ENCODE data around the gene PGAP1.
"Not testable (repeated sequence)": the region's sequence is repeated elsewhere in the genome, so short reads cannot be mapped to it uniquely, and the experiment has no call there.

PGAP1 gene

DNA sequence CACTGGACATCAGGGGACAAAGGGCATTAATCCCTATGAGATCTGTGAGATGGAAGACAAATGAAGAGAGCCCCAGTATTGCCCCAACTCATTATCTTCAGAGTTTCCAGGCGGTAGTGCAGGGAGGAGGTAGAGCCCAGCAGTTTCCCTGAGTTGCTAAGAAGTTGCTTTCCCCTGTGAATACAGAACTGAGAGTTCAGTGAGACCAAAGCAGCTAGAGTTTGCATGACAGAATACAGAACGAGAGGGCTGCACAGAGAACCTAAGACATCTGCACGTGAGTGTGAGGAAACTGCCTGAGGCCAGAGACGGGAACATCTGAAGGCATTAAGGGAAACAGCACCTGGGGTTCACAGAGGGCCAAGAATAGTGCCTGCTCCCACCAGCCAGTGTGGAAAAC is 18.1 kb upstream of the PGAP1 start:
- DNase-seq: no peak

DNA sequence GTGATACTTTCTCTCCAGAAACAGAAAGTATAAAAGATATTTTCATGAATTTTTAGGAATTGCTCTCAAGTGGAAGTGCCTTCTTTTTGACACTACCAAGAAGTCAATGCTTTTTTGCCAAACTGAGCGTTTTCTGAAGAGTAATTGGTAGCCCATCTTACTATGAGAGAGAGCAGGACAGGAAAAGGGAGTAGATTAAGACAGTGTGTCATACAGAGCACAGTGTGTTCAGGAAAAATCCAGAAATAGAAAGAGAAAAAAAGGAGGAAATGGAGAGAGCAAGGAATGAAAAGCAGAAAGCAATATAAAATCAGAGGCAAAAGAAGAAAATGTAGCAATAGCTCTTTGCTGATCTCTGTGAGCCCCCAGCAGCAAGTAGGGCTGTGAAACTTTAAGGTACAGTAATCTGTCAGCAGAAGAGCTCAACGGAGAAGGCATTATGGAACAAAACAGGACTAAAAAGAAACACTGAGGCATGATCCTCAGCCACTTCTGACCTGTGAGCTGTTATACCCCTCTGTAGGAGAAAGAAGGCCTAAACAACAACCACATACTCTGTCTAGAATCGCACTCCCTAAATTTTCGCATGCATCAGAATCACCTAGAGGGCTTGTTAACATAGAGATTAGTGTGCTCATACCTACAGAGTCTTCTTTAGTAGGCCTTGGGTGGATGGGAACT is 15.0 kb upstream of the PGAP1 start:
- no peak for DNase-seq

DNA sequence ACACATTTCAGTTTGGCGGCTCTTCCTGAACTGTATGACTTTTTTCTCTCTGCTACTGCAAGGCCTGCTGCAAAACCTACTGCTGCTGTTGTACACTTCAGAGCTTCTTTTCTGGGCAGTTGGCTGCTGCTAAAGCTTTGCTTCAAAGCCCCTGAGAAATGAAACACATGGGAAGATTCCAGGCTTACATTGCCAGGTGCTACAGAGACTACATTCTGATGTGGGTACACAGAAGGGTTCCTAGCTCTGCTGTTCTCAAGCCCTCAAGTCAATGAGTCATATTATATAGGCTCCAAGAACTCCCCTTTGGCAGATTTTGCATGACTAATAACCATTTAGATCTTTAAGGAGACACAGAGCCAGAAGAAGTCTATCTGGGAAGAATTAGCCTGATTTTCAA is 12.9 kb upstream of the PGAP1 start:
- DNase-seq: no peak

DNA sequence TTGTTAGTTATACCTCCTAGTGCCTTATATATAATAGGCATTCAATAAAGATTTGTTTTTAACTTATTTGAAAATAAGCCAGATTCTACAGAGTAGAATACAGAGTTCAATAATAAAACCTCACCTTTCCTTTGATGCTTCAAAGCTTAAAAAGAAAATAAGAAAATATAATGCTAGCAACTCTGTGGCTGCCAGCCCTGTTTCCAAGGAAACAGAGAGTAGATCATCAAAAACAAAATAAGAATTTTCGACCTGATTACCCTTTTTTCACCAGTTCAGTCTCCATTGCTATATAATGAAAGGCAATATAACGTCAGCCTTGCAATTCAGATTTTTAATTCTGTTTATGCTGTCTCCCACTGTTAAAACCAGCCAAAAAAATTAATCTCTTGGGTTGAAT is 8.9 kb upstream of the PGAP1 start:
- no peak for DNase-seq

DNA sequence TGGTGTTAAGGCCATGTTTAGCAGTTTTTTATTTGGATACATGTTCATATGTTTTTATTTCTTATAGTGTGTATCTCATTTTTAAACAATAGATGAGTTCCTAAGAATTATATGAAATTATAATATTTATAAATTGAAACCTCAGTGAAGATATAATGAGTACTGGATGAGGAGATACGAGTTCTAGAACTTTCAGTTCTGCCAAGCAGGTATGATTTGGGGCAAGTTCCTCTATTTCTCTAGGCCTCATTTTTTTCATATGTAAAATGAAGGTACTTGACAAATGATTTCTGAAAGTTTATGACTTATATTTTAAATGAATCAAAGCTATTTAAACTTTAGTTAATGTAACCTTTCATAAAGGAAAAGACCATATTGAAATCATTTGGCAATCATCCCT is 8.2 kb upstream of the PGAP1 start:
- DNase-seq: no peak

DNA sequence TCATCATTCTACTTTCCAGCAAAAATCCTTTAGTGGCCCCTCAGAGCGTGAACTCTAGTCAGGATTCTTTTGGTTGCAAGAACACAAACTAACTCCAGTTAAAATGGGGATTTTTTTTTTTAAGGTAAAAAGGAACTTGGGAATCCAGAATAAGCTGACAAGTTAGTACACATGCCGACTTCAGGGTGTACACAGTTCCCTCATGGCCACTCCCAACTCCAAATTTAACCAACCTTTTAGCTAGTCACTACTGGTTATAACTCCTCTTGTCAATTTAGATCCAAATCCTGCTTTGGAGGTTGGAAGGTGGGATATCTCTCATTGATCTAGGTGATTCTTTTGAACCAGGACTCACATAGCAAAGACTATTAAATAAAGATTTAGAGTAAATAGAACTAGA is 5.0 kb upstream of the PGAP1 start:
- DNase-seq: no peak

DNA sequence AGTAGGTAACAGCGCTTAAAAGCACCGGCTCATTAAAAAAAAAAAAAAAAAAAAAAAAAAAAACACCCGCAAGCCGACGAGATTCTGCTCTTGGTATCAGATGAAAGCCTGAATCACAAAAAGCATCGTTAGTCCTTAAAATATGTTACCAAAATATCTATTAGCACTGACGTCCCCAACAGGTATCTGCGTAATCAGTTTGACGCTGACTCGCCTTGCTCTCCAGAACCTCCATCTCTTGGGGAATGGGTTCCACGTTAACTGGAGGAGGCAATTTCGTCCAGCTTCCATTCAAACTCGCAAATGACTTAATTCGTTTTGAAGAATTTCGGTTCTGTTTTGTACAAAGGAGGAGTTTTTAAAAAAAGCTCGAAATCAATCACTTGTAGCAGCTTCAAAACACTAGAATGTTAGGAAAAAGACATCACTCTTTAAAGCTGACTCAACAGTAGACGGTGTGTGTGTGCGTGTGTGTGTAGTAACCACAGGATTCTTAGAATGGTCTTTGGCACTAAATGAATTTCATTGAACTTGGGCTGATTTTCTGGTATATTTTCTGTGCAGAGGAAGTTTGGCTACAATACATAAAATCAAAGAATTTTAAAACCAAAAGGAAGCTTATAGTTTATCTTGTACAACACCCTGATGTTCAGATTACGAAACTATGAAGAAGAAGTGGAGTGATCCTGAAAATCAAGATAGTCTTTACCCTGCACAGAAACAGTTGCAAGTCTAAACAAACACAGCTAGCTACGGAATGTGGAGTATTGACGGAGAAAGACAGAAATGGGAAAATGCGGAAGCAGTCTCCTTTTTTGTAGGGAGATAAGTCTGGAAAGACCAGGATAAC is 1.1 kb upstream of the PGAP1 start:
- DNase-seq: peak; percentile 63

DNA sequence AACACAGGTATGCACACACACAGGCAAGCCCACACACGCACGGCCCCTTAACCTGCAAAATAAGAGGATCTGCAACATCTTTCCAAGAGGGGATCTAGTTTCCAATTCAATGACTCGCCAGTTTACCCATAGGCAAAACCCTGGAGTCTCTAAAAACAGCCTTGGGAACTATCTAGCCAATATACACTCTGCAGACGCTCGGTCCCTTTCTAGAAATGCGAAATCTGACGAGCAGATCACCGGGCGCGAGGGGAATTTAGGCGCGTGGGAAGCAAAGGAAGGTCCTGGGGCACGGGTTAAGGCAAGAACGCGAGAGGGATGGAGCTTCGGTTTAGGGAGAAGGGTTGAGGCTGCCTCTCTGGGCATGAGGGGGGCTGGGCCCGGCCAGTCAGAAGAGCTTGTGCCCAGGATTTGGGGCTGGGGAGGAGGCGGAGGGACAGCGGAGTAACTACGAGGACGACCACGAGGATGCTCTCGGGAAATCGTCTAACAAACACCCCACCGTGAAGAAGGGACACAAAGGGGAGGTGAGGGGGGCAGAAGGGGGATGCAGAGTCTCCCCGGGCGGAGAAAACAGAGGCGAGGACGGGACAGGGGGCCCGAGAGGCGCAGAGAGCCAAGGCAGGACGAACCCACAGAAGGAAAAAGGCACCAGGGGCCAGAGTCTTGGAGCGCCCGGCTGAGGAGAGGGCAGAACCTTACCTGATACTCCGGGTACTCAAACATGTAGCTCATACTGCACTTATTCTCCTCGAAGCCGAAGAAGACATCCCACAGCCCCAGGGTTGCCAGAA is 542 bp downstream of the PGAP1 start:
- peak; percentile 35 for DNase-seq

DNA sequence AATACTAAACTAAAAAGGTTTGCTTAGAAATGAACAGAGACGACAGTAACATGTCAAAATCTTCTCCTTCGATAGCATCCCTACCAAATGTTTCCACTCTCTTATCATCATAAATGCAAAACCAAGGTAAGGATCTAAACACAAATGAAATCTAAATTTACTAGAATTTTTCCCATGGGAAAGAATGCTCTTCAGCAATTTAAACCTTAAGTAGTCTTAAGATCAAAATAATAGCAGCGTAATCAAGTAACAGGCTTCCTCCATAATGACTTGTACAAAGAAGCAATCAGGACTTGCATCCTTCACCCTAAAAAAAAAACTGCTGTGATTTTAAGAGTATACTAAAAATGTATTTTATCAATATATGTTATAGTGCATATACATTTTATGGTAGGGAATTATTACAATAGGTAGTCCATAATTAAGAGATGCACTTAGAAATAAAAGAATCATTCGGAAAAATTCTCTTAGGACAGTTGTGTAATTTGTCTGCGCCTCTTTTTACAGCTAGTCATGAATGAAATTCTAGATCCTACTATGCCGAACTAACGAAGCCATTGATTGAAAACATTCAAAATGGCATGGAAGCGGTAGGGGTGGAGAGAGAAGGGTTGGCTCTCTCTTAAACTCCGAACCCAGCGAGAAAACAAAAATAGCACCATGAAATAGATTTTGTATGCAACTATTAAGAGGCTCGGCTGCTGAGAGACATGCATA is 1.3 kb downstream of the PGAP1 start:
- no peak for DNase-seq

DNA sequence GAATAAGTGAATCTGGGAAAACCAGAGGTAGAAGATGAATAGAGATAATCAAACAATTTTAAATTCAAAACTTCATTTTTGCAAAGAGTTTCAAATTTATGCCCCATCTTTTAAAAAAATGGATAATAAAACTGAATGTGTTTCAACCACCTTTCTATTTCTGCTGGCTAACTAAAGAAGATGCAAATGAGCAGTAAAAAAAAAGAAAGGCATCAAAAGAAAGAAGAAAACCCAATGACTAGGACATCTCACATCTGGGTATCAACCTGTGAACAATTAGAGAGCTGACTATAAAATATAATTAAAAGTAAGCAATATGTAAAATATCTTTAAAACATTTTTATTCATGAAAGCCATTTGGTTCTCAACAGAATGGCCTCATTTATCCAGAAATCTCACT is 2.5 kb downstream of the PGAP1 start:
- no peak for DNase-seq

DNA sequence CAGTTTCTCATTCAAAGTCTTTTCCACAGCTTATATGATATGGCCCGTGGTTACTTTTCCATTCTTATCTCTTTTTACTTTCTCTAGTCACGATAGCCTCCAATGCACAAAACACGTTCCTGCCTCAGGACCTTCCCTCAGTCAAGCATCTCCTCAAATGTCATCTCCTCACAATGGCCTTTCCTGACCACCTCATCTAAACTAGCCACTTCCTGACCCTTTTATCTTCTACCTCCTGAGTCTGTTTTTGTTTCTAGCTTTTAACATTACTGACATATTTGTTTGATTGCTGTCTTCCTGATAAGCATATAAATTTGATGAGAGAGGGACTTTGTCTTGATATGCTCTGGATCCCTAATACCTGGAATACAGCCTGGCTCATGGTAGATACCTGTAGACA is 7.6 kb downstream of the PGAP1 start:
- no peak for DNase-seq

DNA sequence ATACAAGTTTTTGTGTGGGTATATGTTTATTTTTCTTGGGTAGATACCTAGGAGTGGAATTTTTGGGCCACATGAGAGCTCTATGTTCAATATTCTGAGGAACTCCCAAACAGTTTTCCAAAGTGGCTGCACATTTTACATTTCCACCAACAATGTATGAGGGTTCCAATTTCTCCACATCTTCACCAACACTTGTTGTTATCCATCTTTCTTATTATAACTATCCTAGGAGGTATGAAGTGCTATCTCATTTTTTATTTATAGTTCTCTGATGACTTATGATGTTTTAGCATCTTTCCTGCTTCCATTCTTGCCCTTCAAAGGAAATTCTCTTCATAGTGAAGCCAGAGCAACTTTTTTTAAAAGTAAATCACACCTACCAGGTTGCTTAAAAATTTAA is 8.7 kb downstream of the PGAP1 start:
- DNase-seq: no peak

DNA sequence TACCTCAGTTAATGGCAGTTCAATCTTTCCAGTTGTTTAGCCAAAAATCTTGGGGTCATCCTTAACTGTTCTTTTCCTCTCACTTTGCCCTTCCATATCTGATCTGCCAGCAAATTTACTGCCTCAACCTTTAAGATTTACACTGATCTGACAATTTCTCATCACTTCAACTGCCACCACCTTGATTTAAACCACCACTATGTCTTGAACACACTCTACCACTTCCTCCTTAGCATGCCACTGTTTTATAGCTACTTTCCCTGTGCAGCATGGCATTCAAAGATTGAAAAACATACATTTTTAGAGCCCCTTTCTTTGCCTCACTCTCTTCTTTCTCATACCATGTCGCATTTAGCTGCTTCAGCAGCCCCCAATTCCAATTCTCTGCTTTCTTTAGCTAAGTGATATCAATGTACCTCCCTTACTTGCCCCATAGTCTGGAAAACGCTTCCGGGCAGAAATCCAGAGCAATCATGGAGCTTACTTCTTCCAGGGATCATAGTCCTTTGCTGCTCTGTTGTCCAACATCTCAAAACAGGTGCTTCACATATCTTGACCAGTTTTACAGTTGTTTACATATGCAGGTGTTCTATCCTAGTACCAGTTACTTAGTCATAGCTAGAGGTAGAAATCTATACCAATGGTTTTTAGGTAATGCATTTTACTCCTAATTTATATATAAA is 10.9 kb downstream of the PGAP1 start:
- DNase-seq: peak; percentile 3

DNA sequence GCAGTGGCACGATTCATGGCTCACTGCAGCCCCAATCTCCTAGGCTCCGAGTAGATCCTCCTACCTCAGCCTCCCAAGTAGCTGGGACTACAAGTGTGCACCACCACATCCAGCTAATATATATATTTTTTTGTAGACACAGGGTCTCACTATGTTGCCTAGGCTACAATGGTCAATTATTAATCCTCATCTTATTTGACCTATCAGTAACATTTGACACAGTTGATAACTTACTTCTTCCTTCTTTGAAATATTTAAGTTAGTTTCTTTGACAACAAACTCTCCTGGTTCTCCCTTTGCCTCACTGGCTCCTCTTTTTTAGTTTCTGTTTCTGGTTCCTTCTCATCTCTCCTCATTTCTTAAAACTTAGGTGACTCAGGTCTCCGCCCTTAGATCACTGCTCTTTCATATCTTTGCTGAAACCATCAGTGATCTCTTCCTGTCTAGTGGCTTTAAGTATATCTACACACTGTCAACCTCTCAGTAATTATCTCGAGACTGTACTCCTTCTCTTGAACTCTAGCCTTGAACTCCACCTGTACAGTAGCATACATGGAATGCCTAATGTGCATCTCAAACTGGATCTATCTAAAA is 11.5 kb downstream of the PGAP1 start:
- DNase-seq: peak; percentile 38

DNA sequence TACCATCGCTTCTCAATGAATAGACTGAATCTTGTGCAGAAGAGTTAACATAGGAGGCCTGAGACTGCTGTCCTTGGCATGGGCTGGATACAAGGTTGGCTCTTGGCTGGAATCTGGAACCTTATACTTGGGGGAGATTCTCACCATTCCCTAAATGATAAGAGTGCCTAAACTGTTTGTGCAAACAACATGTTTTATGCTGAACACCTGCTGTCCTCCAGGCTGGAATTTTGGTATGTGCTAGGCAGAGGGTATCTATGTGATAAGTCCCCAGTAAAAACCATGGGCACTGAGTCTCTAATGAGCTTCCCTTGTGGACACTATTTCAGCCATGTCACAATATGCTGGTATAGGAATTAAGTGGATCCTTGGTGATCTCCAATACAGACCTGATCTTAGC is 12.8 kb downstream of the PGAP1 start:
- DNase-seq: no peak

DNA sequence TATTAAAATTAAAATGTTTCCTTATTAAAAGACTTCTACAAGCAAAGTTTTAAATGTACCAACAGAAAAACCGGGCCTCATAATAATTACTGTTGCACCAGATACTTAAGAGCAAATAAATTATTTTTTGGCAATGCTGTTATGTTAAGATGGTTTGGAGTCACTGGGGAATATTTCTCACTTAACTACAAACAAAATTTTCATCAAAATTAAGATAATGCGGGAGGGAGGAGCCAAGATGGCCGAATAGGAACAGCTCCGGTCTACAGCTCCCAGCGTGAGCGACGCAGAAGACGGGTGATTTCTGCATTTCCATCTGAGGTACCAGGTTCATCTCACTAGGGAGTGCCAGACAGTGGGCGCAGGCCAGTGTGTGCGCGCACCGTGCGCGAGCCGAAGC is 21.1 kb downstream of the PGAP1 start:
- DNase-seq: not testable (repeated sequence)

DNA sequence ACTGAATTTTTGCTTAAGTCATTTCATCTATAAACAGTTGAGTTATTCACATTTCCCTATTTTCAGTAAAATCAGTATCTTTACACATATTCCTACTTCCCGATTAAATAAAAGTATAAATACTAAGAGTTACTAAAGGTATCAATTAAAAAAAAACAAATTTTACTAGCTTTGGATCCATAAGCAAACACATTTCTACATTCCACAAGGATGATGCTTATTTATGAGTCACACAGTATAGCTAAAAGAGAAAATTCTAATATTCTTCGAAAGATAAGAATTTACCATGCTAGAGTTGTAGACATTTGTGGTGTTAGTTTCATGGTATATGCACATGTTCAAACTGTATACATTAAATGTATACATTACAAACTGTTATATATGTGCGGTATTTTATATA is 23.7 kb downstream of the PGAP1 start:
- DNase-seq: no peak

DNA sequence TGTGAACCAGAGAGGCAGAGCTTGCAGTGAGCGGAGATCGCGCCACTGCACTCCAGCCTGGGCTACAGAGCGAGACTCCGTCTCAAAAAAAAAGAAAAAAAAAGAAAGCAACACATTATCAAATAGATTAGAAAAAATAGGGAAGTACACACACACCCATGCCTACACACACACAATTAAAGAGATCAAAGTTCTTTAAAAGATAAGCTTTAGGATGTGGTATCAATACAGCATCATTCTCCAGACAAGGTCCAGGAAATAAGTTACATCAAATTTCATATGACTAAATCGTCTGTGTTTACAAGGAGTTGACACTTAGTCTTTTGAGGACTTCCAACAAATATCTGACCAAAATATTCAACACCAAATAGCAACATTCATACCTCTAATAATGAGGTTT is 25.7 kb downstream of the PGAP1 start:
- DNase-seq: no peak

DNA sequence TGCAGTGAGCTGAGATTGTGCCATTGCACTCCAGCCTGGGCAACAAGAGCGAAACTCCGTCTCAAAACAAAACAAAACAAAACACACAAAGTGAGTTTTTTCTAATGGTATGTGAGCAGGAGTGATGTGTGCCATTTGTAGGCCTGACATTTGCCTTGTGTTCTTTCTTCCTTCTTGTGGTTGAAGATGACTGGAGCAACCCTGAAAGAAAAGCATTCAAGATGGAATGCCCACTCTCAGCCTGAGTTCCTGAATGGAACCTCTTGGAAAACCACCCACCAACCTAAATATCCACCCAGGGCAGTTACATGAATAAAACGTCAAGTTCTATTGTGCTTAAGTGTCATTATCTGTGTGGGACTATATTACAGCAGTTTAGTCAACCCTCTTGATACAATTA is 26.5 kb downstream of the PGAP1 start:
- no peak for DNase-seq

DNA sequence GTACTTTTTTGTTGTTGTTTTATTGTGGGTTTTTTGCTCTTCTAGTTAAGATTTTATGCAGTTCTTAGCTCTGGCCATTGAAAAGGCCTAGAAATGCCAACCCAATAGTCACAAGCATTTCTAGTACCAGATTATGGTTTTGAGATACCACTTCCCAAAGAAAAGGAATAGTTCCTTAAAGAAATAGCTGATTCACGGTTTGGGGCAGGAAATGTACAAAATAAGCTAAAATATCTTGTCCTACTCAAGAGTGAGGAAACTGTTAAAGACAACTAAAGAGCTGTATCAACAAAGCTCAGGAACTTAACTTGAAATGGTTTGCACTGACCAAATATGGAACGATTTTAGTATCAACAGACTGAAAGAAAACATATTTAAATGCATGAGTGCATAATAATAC is 35.4 kb downstream of the PGAP1 start:
- DNase-seq: no peak

DNA sequence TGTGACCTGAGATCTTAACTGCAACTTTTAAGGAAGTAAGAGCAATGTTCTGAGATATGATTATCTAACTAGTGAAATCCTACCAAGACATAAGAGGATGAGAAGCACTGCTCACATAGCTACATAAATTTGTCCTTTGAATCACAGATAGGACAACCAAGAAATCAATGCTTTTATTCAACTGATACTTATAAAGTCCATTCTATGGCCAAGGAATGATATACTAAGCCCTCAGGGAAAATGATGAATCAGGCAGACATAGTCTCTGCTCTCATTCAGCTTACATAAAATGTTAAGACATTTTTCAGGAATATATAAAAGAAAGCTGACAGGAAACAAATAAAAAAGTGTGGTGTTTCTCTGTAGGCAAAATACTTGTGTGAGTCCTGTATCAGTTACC is 39.1 kb downstream of the PGAP1 start:
- no peak for DNase-seq

DNA sequence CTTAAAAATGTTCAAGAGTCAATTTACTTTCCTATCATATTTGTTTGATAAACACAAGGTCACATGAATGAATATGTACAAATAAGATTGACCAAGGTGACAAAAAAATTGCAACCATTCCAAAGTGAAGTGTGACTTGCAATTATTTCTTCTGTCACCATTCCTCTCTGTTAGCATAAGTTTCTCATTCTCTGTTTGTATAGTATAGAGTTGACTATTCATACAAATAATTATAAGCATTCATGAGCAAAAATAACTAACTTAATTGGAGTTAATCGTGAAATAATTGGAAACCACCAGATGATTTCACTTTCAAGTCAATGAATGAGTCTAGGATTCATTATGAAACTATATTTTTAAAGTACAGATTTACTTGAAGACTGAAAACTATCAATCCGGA is 42.1 kb downstream of the PGAP1 start:
- no peak for DNase-seq

All from CD4-positive, alpha-beta T cell treated with Interleukin-17A for 4 hours (primary cell).